Measurements from ENCODE around the gene FLG2.
"Not testable (repeated sequence)": the region's sequence is repeated elsewhere in the genome, so short reads cannot be mapped to it uniquely, and the experiment has no call there.

GRCh38 chr1:152308758-152309157 lies 51.0 kb downstream of the FLG2 start:
- not testable (repeated sequence) for TF ChIP-seq POLR2A, CTCF (IDR thresholded peaks at IDR 0.05)

Measured in tibial nerve (tissue), 3 donors.